Body of pancreas (tissue), 4 donors: ENCODE measurements around the gene COL28A1. TPM values are rescaled to one million over a fixed set of nuclear protein-coding genes. Genes with fewer than 3 reads are reported as not detected.

Experiments
- ATAC-seq: fragments of 150-250 bp; one replicate; pipeline ENCODE4 v1.9.1; 2016
- DNase-seq, 4 donors: peaks; one replicate each; pipeline ENCODE4 v3.0.0-alpha.2; 2019
- H3K27ac ChIP-seq, 4 donors: fragments of 200-600 bp; sonication (generic); 1 replicate in 3 of 4; 2 replicates in 1 of 4; pipeline versions ENCODE4 v1.5.1 to v1.6.1; 2016 to 2019; ENCODE audit warnings: mild to moderate bottlenecking in 1 of 4, mixed read lengths in 1 of 4, moderate library complexity in 1 of 4
- H3K27me3 ChIP-seq, 2 donors: fragments of 200-600 bp; sonication (generic); one replicate each; pipeline ENCODE4 v1.6.0; 2016; ENCODE audit warnings: mild to moderate bottlenecking in 1 of 2
- H3K36me3 ChIP-seq, 2 donors: fragments of 200-600 bp; sonication (generic); replicated peaks in 1 of 2; 2 replicates each; pipeline ENCODE4 v1.5.1; 2016; ENCODE audit warnings: low read depth in 2 of 2; ENCODE audit not compliant: insufficient read depth in 1 of 2
- H3K4me1 ChIP-seq: fragments of 200-600 bp; sonication (generic); one replicate; pipeline ENCODE4 v1.6.0; 2016
- H3K4me3 ChIP-seq, 2 donors: fragments of 200-600 bp; sonication (generic); 1 replicate in 1 of 2; 2 replicates in 1 of 2; pipeline ENCODE4 v1.5.1; 2016 to 2019
- H3K9me3 ChIP-seq, 3 donors: fragments of 200-600 bp; sonication (generic); 1 replicate in 2 of 3; 2 replicates in 1 of 3; pipeline ENCODE4 v1.5.1; 2016
- POLR2A ChIP-seq, 3 donors: fragments of 450-650 bp; IDR thresholded peaks; one replicate each; pipeline ENCODE4 v1.6.1; 2016; ENCODE audit warnings: antibody characterized with exemption in 3 of 3, mild to moderate bottlenecking in 2 of 3
- WGBS, 2 donors: methylation state at CpG; one replicate each; pipeline ENCODE4 v1.1.5; 2017; 5-methylcytosine and 5-hydroxymethylcytosine counted together
- intact Hi-C: fragments of 100-400 bp; cut with DNase I; formaldehyde crosslinking; loops from one replicate; pipeline ENCODE4 v1.15.1; 2023
- total RNA-seq, 2 donors: library from RNA; depleted of rRNA; stranded (reverse); fragments of >200 nt; gene quantifications; one replicate each; pipeline ENCODE4 v1.1.0, GENCODE V29; 2016
- TF ChIP-seq, protein P1 (sequence below), 7 experiments: fragments of 450-650 bp in 4 of 7; fragments of 200-600 bp in 3 of 7; sonication (generic) in 3 of 7; IDR thresholded peaks; one replicate each; pipeline ENCODE4 v1.5.1; 2016 to 2019; ENCODE audit warnings: antibody characterized with exemption in 7 of 7

Gene COL28A1
- total RNA-seq, 2 donors from 2014 or later: 13.8 to 16.9 TPM

DNA sequence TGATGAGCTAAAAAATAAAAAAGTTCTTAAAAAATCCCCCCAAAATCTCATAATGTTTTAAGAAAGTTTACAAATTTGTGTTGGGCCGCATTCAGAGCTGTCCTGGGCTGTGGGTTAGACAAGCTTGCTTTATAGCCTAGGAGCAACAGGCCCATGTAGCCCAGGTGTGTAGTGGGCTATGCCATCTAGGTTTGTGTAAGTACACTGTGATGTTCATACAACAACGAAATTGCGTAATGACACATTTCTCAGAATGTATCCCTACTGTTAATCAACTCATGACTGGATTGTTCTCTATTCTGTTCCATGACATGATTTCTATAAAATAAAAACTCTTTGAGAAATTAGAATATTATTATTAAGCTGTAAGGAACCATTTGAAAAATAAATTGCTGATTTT, 44.0 kb upstream of the COL28A1 start:
- DNase-seq: no peak
- Histone ChIP-seq H3K27me3 (no peaks in the 10 kb centered on the region), H3K4me1 (no peaks in the 10 kb centered on the region), H3K4me3 (no peak overlapping the region), H3K27ac (no peak overlapping the region), H3K36me3 (no peaks in the 10 kb centered on the region), H3K9me3 (no peaks in the 10 kb centered on the region)
- no peak for TF ChIP-seq POLR2A (IDR thresholded peaks at IDR 0.05)
- TF ChIP-seq, protein P1, sequence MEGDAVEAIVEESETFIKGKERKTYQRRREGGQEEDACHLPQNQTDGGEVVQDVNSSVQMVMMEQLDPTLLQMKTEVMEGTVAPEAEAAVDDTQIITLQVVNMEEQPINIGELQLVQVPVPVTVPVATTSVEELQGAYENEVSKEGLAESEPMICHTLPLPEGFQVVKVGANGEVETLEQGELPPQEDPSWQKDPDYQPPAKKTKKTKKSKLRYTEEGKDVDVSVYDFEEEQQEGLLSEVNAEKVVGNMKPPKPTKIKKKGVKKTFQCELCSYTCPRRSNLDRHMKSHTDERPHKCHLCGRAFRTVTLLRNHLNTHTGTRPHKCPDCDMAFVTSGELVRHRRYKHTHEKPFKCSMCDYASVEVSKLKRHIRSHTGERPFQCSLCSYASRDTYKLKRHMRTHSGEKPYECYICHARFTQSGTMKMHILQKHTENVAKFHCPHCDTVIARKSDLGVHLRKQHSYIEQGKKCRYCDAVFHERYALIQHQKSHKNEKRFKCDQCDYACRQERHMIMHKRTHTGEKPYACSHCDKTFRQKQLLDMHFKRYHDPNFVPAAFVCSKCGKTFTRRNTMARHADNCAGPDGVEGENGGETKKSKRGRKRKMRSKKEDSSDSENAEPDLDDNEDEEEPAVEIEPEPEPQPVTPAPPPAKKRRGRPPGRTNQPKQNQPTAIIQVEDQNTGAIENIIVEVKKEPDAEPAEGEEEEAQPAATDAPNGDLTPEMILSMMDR (IDR thresholded peaks at IDR 0.05): no peak
- ATAC-seq: no peak
- 93 to 96% methylated on average over 3 of the region's 3 CpGs for WGBS, 2 donors
- intact Hi-C loops: no loop called here

DNA sequence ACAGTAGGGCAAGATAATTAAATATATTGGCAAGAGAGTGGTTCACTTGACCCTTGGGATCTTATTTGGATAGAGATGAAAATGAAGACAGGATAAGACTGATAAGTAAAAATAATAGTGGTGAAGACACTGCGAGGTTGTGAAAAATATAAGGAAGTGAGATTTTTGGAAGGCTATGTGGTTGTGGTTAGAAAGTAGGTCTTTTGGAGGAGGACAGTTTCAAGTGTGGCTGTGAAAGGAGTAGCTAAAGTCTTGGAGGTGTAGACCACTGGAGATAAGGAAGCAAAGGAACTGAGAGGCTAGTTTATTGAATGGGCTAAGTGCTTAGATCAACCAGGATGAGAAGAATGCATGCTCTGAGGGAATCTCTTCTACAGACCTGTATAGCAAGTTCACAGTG, 42.2 kb upstream of the COL28A1 start:
- Histone ChIP-seq H3K4me1 (no peaks in the 10 kb centered on the region), H3K9me3 (no peaks in the 10 kb centered on the region), H3K27ac (no peak overlapping the region), H3K27me3 (no peaks in the 10 kb centered on the region), H3K4me3 (no peak overlapping the region), H3K36me3 (no peaks in the 10 kb centered on the region)
- no peak for ATAC-seq
- intact Hi-C loops: no loop called here
- TF ChIP-seq, protein P1 (IDR thresholded peaks at IDR 0.05): no peak
- TF ChIP-seq POLR2A (IDR thresholded peaks at IDR 0.05): no peak
- DNase-seq: no peak
- 71 to 81% methylated on average over 1 of the region's 1 CpG for WGBS, 2 donors

DNA sequence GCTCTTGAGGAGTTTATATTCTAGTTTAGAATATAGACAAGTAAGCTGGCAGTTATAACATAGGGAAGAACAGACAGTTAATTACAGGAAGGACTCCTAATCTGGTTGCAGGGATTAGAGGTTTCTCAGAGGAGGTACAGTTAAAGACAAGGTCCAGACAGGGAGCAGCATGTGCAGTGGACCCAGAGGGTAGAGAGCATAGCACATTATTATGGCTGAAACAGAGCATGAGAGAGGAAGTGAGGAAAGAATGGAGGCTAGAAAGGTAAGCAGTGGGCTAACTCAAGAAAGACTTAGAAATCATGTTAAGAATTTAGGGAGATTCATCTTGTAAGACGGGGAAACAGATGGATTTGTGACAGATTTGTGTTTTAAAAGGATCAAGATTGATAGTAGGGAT, 40.7 kb upstream of the COL28A1 start:
- TF ChIP-seq POLR2A (IDR thresholded peaks at IDR 0.05): no peak
- TF ChIP-seq, protein P1 (IDR thresholded peaks at IDR 0.05): no peak
- Histone ChIP-seq H3K27ac (no peak overlapping the region), H3K27me3 (no peaks in the 10 kb centered on the region), H3K4me3 (no peak overlapping the region), H3K9me3 (no peaks in the 10 kb centered on the region), H3K36me3 (no peaks in the 10 kb centered on the region), H3K4me1 (peaks cover 2% of the 10 kb centered on the region)
- DNase-seq (no peak), ATAC-seq (no peak)
- intact Hi-C loops: no loop called here
- WGBS, 2 donors: 95% methylated on average over 1 of the region's 1 CpG

DNA sequence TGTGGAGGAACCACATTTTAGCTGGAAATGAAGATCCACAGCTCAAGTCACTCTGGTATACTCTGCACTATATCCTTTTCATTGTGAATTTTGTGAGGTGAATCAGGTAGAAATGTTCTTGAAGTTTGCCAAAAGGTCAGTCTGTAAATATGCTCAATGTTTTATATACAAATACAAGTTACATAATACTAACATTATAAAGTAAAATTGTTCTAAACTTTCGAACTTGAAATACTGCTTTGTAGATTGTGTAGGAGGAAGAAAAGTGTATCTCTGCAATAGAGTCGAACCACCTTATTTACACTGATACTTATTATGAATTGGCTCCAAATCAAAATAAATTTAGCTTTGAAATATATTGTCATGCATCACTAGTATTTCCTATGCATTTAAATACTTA, 38.0 kb upstream of the COL28A1 start:
- TF ChIP-seq POLR2A (IDR thresholded peaks at IDR 0.05): no peak
- TF ChIP-seq, protein P1 (IDR thresholded peaks at IDR 0.05): no peak
- H3K27me3 ChIP-seq: no peaks in the 10 kb centered on the region
- no peak for DNase-seq
- H3K4me3 ChIP-seq: no peak overlapping the region
- H3K27ac ChIP-seq: no peak overlapping the region
- H3K36me3 ChIP-seq: no peaks in the 10 kb centered on the region
- intact Hi-C loops: no loop called here
- H3K4me1 ChIP-seq: peaks cover 29% of the 10 kb centered on the region
- ATAC-seq: no peak
- WGBS, 2 donors: 44 to 48% methylated on average over 2 of the region's 2 CpGs
- no peaks in the 10 kb centered on the region for H3K9me3 ChIP-seq

DNA sequence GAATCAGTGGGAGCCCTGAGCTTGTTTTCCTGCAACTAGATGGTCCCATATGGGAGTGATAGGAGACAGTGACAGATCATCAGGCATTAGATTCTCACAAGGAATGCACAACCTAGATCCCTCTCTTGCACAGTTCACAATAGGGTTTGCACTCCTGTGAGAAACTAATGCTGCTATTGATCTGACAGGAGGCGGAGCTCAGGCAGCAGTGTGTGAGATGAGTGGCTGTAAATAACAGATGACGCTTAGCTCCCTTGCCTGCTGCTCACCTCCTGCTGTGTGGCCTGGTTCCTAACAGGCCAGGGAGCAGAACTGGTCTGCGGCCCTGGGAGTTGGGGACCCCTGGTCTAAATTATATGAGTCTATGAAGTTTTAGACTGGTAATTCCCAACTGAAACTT, 34.9 kb upstream of the COL28A1 start:
- intact Hi-C loops: no loop called here
- ATAC-seq (no peak), DNase-seq (peak; percentile 28 to 59 (median 40))
- TF ChIP-seq, protein P1 (IDR thresholded peaks at IDR 0.05): no peak
- TF ChIP-seq POLR2A (IDR thresholded peaks at IDR 0.05): no peak
- H3K9me3 ChIP-seq: no peaks in the 10 kb centered on the region
- H3K4me3 ChIP-seq: no peak overlapping the region
- H3K27ac ChIP-seq: no peak overlapping the region
- H3K27me3 ChIP-seq: no peaks in the 10 kb centered on the region
- 35 to 59% methylated on average over 3 of the region's 3 CpGs for WGBS, 2 donors
- peaks cover 46% of the 10 kb centered on the region for H3K4me1 ChIP-seq
- H3K36me3 ChIP-seq: no peaks in the 10 kb centered on the region
